ENCODE data around the gene ARPC1B.

GRCh38 chr7:99409192-99409572, 34.7 kb downstream of the ARPC1B start:
- TF ChIP-seq CTCF (conservative IDR thresholded peaks at IDR 0.05; ENCODE audit: low read depth in 2 of 2) (no peak), ETS1 (IDR thresholded peaks at IDR 0.05) (no peak), EZH2 (IDR thresholded peaks at IDR 0.05; ENCODE audit: low read depth, unreplicated experiment) (no peak), POLR2AphosphoS5 (IDR thresholded peaks at IDR 0.05; ENCODE audit: low read depth) (no peak), EZH2phosphoT487 (IDR thresholded peaks at IDR 0.05; ENCODE audit: unreplicated experiment) (no peak), CREB1 (CRISPR knock-in tag; IDR thresholded peaks at IDR 0.05; ENCODE audit: low read depth) (no peak), REST (IDR thresholded peaks at IDR 0.05; ENCODE audit: unreplicated experiment) (no peak)

Data from GM23338 (cell line).